Measurements from ENCODE around the gene ABCC8. TPM values are rescaled to one million over a fixed set of nuclear protein-coding genes. Genes with fewer than 3 reads are reported as not detected.

Gene ABCC8
- total RNA-seq, 2 donors from 2014 or later, result not detected

- Mint-ChIP-seq H3K4me1 (peaks cover 11% of the 10 kb centered on the region), H3K4me3 (peak within 1 kb of the TSS; percentile 91), H3K27ac (no peak within 1 kb of the TSS), H3K36me3 (ENCODE audit: low read depth) (no peaks in the 10 kb centered on the region), H3K27me3 (peaks cover 6% of the 10 kb centered on the region)
- DNase-seq (no peak), ATAC-seq (peak; percentile 64)
- no peaks in the 10 kb centered on the region for H3K9me3 ChIP-seq (ENCODE audit: control insufficient read depth, low read length, poor library complexity, severe bottlenecking)
These were observed 87.9 kb downstream of the ABCC8 start, which contains the start of gene KCNJ11 for GRCh38 chr11:17388609-17389210. Gene KCNJ11, minus strand, starts transcription at chr11:17388659. Its CDS starts 568 bp downstream, at chr11:17388091.

GRCh38 chr11:17387811-17388210 lies 88.8 kb downstream of the ABCC8 start:
- no peak for DNase-seq
- Mint-ChIP-seq H3K36me3 (ENCODE audit: low read depth) (no peaks in the 10 kb centered on the region), H3K4me1 (peaks cover 11% of the 10 kb centered on the region), H3K27ac (no peak overlapping the region), H3K27me3 (peaks cover 6% of the 10 kb centered on the region), H3K4me3 (peak overlapping the region; percentile 91)
- no peaks in the 10 kb centered on the region for H3K9me3 ChIP-seq (ENCODE audit: control insufficient read depth, low read length, poor library complexity, severe bottlenecking)
- no peak for ATAC-seq

GRCh38 chr11:17387254-17387653 lies 89.4 kb downstream of the ABCC8 start:
- Mint-ChIP-seq H3K4me3 (peak overlapping the region; percentile 77), H3K27me3 (peaks cover 6% of the 10 kb centered on the region), H3K36me3 (ENCODE audit: low read depth) (no peaks in the 10 kb centered on the region), H3K27ac (no peak overlapping the region), H3K4me1 (peaks cover 11% of the 10 kb centered on the region)
- no peaks in the 10 kb centered on the region for H3K9me3 ChIP-seq (ENCODE audit: control insufficient read depth, low read length, poor library complexity, severe bottlenecking)
- ATAC-seq (no peak), DNase-seq (no peak)

GRCh38 chr11:17386331-17387084 lies 90.1 kb downstream of the ABCC8 start:
- no peak for DNase-seq
- no peaks in the 10 kb centered on the region for H3K9me3 ChIP-seq (ENCODE audit: control insufficient read depth, low read length, poor library complexity, severe bottlenecking)
- no peak overlapping the region for H3K4me3 Mint-ChIP-seq
- no peak overlapping the region for H3K27ac Mint-ChIP-seq
- H3K36me3 Mint-ChIP-seq (ENCODE audit: low read depth), result no peaks in the 10 kb centered on the region
- H3K27me3 Mint-ChIP-seq, result peaks cover 4% of the 10 kb centered on the region
- H3K4me1 Mint-ChIP-seq, result peaks cover 11% of the 10 kb centered on the region
- ATAC-seq, result peak; percentile 32

- Mint-ChIP-seq H3K27ac (no peak overlapping the region), H3K4me1 (peaks cover 11% of the 10 kb centered on the region), H3K27me3 (no peaks in the 10 kb centered on the region), H3K36me3 (ENCODE audit: low read depth) (no peaks in the 10 kb centered on the region), H3K4me3 (no peak overlapping the region)
- ATAC-seq, result no peak
- H3K9me3 ChIP-seq (ENCODE audit: control insufficient read depth, low read length, poor library complexity, severe bottlenecking), result no peaks in the 10 kb centered on the region
- no peak for DNase-seq
These were observed 90.7 kb downstream of the ABCC8 start for GRCh38 chr11:17385926-17386325.

- DNase-seq (no peak), ATAC-seq (no peak)
- Mint-ChIP-seq H3K4me3 (no peak overlapping the region), H3K36me3 (ENCODE audit: low read depth) (no peaks in the 10 kb centered on the region), H3K27me3 (no peaks in the 10 kb centered on the region), H3K27ac (no peak overlapping the region), H3K4me1 (peaks cover 11% of the 10 kb centered on the region)
- H3K9me3 ChIP-seq (ENCODE audit: control insufficient read depth, low read length, poor library complexity, severe bottlenecking), result no peaks in the 10 kb centered on the region
These were observed 91.2 kb downstream of the ABCC8 start for GRCh38 chr11:17385492-17385891.

- no peaks in the 10 kb centered on the region for H3K9me3 ChIP-seq (ENCODE audit: control insufficient read depth, low read length, poor library complexity, severe bottlenecking)
- ATAC-seq (peak; percentile 72), DNase-seq (peak; percentile 62 to 74 (median 71))
- Mint-ChIP-seq H3K27ac (no peak overlapping the region), H3K4me3 (no peak overlapping the region), H3K4me1 (peaks cover 7% of the 10 kb centered on the region), H3K36me3 (ENCODE audit: low read depth) (no peaks in the 10 kb centered on the region), H3K27me3 (no peaks in the 10 kb centered on the region)
These were observed 92.6 kb downstream of the ABCC8 start for GRCh38 chr11:17384002-17384511.

GRCh38 chr11:17383461-17383860 lies 93.2 kb downstream of the ABCC8 start:
- no peaks in the 10 kb centered on the region for H3K9me3 ChIP-seq (ENCODE audit: control insufficient read depth, low read length, poor library complexity, severe bottlenecking)
- Mint-ChIP-seq H3K27ac (no peak overlapping the region), H3K4me3 (no peak overlapping the region), H3K4me1 (peaks cover 3% of the 10 kb centered on the region), H3K36me3 (ENCODE audit: low read depth) (no peaks in the 10 kb centered on the region), H3K27me3 (no peaks in the 10 kb centered on the region)
- DNase-seq (no peak), ATAC-seq (peak; percentile 11)

GRCh38 chr11:17382046-17382728 lies 94.5 kb downstream of the ABCC8 start:
- no peaks in the 10 kb centered on the region for H3K4me1 Mint-ChIP-seq
- ATAC-seq (no peak), DNase-seq (no peak)
- H3K36me3 Mint-ChIP-seq (ENCODE audit: low read depth), result no peaks in the 10 kb centered on the region
- H3K9me3 ChIP-seq (ENCODE audit: control insufficient read depth, low read length, poor library complexity, severe bottlenecking), result no peaks in the 10 kb centered on the region
- no peak overlapping the region for H3K4me3 Mint-ChIP-seq
- H3K27me3 Mint-ChIP-seq, result no peaks in the 10 kb centered on the region
- H3K27ac Mint-ChIP-seq, result no peak overlapping the region

- no peak for DNase-seq
These were observed 95.5 kb downstream of the ABCC8 start for GRCh38 chr11:17381156-17381555.

GRCh38 chr11:17379383-17380180 lies 97.1 kb downstream of the ABCC8 start:
- no peak overlapping the region for H3K27ac Mint-ChIP-seq

More at GRCh38 chr11:17381156-17381555, 95.5 kb downstream of the ABCC8 start:
- ATAC-seq, result no peak
- Mint-ChIP-seq H3K36me3 (ENCODE audit: low read depth) (no peaks in the 10 kb centered on the region), H3K4me1 (no peaks in the 10 kb centered on the region), H3K27me3 (no peaks in the 10 kb centered on the region), H3K27ac (no peak overlapping the region), H3K4me3 (no peak overlapping the region)
- H3K9me3 ChIP-seq (ENCODE audit: control insufficient read depth, low read length, poor library complexity, severe bottlenecking), result no peaks in the 10 kb centered on the region

GRCh38 chr11:17378655-17379054 lies 98.0 kb downstream of the ABCC8 start:
- H3K9me3 ChIP-seq (ENCODE audit: control insufficient read depth, low read length, poor library complexity, severe bottlenecking), result no peaks in the 10 kb centered on the region
- Mint-ChIP-seq H3K27ac (no peak overlapping the region), H3K36me3 (ENCODE audit: low read depth) (no peaks in the 10 kb centered on the region), H3K27me3 (no peaks in the 10 kb centered on the region), H3K4me1 (no peaks in the 10 kb centered on the region), H3K4me3 (no peak overlapping the region)
- ATAC-seq, result no peak
- no peak for DNase-seq

More at GRCh38 chr11:17379383-17380180, 97.1 kb downstream of the ABCC8 start:
- DNase-seq (no peak), ATAC-seq (no peak)
- no peaks in the 10 kb centered on the region for H3K36me3 Mint-ChIP-seq (ENCODE audit: low read depth)
- H3K9me3 ChIP-seq (ENCODE audit: control insufficient read depth, low read length, poor library complexity, severe bottlenecking), result no peaks in the 10 kb centered on the region
- no peaks in the 10 kb centered on the region for H3K4me1 Mint-ChIP-seq
- no peaks in the 10 kb centered on the region for H3K27me3 Mint-ChIP-seq
- no peak overlapping the region for H3K4me3 Mint-ChIP-seq

Measured in T-helper 17 cell (primary cell).